ENCODE measurements around the gene RSPO4. TPM values are rescaled to one million over a fixed set of nuclear protein-coding genes. Genes with fewer than 3 reads are reported as not detected.

Gene RSPO4
- total RNA-seq, 3 donors from 2014 or later: not detected

DNA sequence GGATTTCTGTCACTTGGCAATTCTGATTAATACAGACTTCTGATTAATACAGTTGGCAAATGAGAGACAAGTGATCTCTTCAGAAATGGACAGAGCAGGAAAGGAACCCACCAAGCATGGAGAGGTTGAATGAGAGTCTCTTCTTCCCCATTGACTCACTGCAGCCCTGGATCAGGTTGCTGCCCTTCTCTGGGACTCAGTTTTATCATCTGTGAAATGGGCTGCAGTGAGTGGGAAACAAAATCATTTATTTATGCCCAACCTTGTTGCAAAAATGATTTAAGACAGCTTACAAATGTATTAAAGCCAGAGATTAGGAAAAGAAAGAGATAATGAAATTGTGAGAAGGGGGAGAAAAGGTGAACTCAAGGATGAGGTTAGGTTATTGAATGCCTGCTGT lies 20.8 kb upstream of the RSPO4 start:
- H3K9me3 ChIP-seq: no peaks in the 10 kb centered on the region
- TF ChIP-seq POLR2AphosphoS5 (IDR thresholded peaks at IDR 0.05) (no peak), CTCF (IDR thresholded peaks at IDR 0.05) (no peak), POLR2A (IDR thresholded peaks at IDR 0.05) (no peak)
- DNase-seq (ENCODE audit: low spot score in 2 of 2): no peak
- no peaks in the 10 kb centered on the region for H3K36me3 ChIP-seq
- intact Hi-C loops (cut with DNase I; ENCODE audit: low total_unique reads): no loop called here
- no peak overlapping the region for H3K27ac ChIP-seq
- no peak overlapping the region for H3K4me3 ChIP-seq
- no peaks in the 10 kb centered on the region for H3K4me1 ChIP-seq
- H3K27me3 ChIP-seq: no peaks in the 10 kb centered on the region

DNA sequence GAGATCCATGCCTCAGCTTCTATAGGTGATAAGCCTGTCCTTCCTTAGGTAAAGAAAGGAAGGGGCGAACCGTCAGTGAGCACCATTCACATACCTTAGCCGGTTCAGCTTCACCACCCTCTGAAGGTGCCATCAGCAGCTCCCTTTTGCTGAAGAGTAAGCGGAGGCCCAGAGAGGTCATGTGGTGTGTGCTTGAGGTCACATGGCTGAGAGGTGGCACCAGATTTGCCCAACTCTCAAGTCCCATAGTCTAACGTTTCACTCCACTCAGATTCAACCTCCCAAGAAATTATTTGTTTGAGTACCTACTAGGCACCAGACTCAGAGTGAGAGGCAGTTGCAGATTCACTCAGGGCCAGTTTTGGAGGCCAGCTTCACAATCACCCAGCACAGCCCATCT lies 18.5 kb upstream of the RSPO4 start:
- intact Hi-C loops (cut with DNase I; ENCODE audit: low total_unique reads): no loop called here
- Histone ChIP-seq H3K27me3 (no peaks in the 10 kb centered on the region), H3K9me3 (no peaks in the 10 kb centered on the region)

DNA sequence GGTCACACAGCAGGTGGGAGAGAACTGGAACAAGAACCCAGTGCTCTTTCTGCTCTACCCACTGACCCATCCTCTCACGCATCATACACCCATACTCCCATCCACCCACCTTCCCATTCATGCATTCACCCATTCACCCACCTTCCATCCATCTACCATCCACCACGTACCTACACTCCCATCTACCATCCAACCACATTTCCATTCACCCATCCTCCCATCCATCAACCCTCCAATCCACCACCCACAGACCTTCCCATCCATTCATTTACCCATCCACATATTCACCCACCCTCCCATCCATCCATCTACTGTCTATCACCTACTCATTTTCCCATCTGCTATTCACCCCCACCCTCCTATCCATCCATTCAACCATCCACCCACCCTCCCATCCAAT lies 17.2 kb upstream of the RSPO4 start:
- no peak overlapping the region for H3K4me3 ChIP-seq
- no peaks in the 10 kb centered on the region for H3K27me3 ChIP-seq
- no peaks in the 10 kb centered on the region for H3K9me3 ChIP-seq
- H3K36me3 ChIP-seq: no peaks in the 10 kb centered on the region
- no peak for TF ChIP-seq CTCF (IDR thresholded peaks at IDR 0.05)
- no peak for TF ChIP-seq POLR2AphosphoS5 (IDR thresholded peaks at IDR 0.05)
- no peak for TF ChIP-seq POLR2A (IDR thresholded peaks at IDR 0.05)
- no peak for DNase-seq (ENCODE audit: low spot score in 2 of 2)
- no peak overlapping the region for H3K27ac ChIP-seq
- intact Hi-C loops (cut with DNase I; ENCODE audit: low total_unique reads): no loop called here
- H3K4me1 ChIP-seq: no peaks in the 10 kb centered on the region

More for the DNA sequence above, 18.5 kb upstream of the RSPO4 start:
- DNase-seq (ENCODE audit: low spot score in 2 of 2): no peak
- Histone ChIP-seq H3K4me1 (no peaks in the 10 kb centered on the region), H3K4me3 (no peak overlapping the region), H3K36me3 (no peaks in the 10 kb centered on the region), H3K27ac (no peak overlapping the region)
- TF ChIP-seq POLR2AphosphoS5 (IDR thresholded peaks at IDR 0.05) (no peak), CTCF (IDR thresholded peaks at IDR 0.05) (no peak), POLR2A (IDR thresholded peaks at IDR 0.05) (no peak)

DNA sequence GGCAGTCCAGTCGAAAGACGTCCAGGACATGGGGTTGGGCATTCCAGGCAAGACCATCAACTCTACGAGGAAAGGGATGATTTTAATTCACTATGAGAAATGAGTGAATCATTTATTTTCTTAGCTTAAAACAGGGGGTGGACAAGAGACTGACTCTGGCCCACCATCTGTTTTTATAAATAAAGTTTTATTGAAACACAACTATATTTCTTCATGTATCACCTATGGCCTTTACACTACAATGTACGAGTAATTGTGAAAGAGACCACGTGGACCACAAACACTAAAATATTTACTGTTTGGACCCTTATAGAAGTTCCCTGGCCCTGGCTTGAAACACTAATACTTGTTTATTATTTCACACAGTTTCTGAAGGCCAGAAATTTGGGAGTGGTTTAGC lies 15.6 kb upstream of the RSPO4 start:
- intact Hi-C loops (cut with DNase I; ENCODE audit: low total_unique reads): no loop called here
- DNase-seq (ENCODE audit: low spot score in 2 of 2): no peak
- H3K27me3 ChIP-seq: no peaks in the 10 kb centered on the region
- no peaks in the 10 kb centered on the region for H3K36me3 ChIP-seq
- no peaks in the 10 kb centered on the region for H3K9me3 ChIP-seq
- no peak overlapping the region for H3K27ac ChIP-seq
- H3K4me3 ChIP-seq: no peak overlapping the region
- no peaks in the 10 kb centered on the region for H3K4me1 ChIP-seq
- no peak for TF ChIP-seq POLR2AphosphoS5 (IDR thresholded peaks at IDR 0.05)
- no peak for TF ChIP-seq CTCF (IDR thresholded peaks at IDR 0.05)
- TF ChIP-seq POLR2A (IDR thresholded peaks at IDR 0.05): no peak

DNA sequence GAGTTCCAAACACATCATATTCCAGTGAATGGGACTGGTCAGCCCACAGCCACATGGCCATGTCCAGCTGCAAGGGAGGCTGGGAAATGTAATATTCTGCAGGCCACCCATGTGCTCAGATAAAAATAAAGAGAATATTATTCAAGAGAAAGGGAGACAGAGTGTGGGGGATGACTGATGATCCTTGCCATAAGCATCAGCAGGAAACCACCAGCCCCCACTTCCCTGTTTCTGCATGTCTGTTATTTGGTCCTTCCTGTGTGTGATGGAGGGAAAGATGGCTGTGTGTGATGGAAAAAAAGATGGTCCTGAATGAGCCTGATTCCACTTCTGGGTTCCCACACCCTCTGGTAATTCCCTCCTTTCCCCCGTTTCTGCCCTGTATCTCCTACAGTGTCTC lies 13.1 kb upstream of the RSPO4 start:
- H3K9me3 ChIP-seq: no peaks in the 10 kb centered on the region
- no peaks in the 10 kb centered on the region for H3K27me3 ChIP-seq
- no peaks in the 10 kb centered on the region for H3K4me1 ChIP-seq
- no peak overlapping the region for H3K4me3 ChIP-seq
- no peaks in the 10 kb centered on the region for H3K36me3 ChIP-seq
- no peak for DNase-seq (ENCODE audit: low spot score in 2 of 2)
- TF ChIP-seq POLR2AphosphoS5 (IDR thresholded peaks at IDR 0.05) (no peak), CTCF (IDR thresholded peaks at IDR 0.05) (no peak), POLR2A (IDR thresholded peaks at IDR 0.05) (no peak)
- no peak overlapping the region for H3K27ac ChIP-seq
- intact Hi-C loops (cut with DNase I; ENCODE audit: low total_unique reads): no loop called here
